Mammary microvascular endothelial cell (primary cell): Measurements from ENCODE around the gene ZNF362. TPM values are rescaled to one million over a fixed set of nuclear protein-coding genes. Genes with fewer than 3 reads are reported as not detected.

Source experiments
- total RNA-seq: library from RNA; depleted of rRNA; stranded (reverse); fragments of >200 nt; gene quantifications from 2 replicates; pipeline ENCODE4 v1.2.3, GENCODE V29; 2015

ZNF362 gene, protein sequence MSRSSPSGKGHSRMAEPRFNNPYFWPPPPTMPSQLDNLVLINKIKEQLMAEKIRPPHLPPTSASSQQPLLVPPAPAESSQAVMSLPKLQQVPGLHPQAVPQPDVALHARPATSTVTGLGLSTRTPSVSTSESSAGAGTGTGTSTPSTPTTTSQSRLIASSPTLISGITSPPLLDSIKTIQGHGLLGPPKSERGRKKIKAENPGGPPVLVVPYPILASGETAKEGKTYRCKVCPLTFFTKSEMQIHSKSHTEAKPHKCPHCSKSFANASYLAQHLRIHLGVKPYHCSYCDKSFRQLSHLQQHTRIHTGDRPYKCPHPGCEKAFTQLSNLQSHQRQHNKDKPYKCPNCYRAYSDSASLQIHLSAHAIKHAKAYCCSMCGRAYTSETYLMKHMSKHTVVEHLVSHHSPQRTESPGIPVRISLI
- total RNA-seq: 9.3 and 14.6 TPM in 2 replicates

DNA sequence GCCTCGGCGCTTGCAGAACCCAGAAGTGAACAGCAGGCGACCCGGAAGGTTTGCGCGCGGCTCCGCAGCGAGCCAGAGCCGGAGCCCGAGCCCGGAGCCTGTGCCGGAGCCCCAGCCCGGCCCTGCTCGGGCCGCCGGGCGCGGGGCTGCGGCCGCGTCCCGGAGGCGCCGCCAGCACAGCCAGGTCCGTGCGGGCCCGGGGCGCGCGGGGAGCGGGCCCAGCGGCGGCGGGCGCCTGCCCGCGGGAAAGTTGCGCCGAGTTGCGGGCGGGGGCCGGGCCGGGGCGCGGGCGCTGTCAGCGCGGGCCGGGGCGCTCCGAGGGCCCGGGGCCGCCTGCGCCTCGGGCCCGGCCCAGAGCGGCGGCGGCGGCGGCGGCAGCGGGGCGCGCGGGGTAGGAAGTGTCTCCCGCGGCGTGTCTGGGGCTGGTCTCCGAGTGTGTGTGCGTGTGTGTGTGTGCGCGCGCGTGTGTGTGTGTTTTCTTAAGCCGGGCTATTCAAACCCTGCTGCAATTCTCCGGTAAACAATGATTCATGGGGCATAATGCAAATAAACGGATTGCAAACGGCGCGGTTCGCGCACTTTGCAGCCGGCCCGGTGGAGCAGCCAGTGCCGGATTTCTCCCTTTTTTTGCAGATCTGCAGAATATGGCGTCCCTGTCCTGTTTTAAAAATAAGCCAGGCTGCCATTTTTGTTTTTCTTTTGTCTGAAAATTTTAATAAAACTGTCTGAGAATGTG is at the start of gene ZNF362:
Gene ZNF362 (plus strand): TSS at position 22 of the 736 bp plus-strand sequence. CDS start 14,083 bp downstream, outside the sequence.

DNA sequence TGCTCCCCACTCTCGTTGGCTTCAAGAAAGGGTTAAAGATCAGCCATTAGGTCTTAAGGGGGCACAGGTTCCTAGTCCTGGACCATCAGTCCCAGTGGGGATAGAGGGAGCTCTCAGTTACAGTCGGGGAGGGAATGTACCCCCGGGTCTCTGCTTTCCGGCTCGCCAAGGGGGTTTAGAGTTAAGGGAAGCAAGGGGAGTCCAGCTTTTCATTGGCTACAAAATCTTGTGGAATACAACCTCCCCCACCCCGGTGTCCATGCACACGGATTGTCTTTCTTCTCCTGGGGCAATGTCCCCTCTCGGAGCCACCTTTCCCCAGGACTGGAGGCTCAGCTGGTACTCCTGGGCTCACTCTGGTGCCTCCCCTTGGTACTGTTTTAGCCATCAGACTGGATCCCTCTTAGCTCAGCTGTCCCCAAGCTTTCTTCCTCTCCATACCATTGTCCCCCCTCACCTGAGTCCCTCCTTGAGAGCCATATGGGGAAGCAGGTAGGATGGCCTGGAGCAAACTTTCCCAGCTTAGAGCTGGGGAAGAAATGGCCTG is 64.4 kb downstream of the ZNF362 start, which contains the start of gene A3GALT2:
Gene A3GALT2 (minus strand): TSS at position 480 of the 547 bp plus-strand sequence. CDS start 0 bp downstream, at position 480.

Other genes with a start within 250 kb of the ZNF362 start
- gene AK2, start 219.6 kb upstream of the ZNF362 start, total RNA-seq: 138 and 147 TPM in 2 replicates
- 0.47 and 1.9 TPM in 2 replicates for gene AZIN2, start 175.3 kb upstream of the ZNF362 start, total RNA-seq
- 3.6 TPM in 2 replicates for gene TRIM62, start 74.4 kb upstream of the ZNF362 start, total RNA-seq
- not detected in 2 replicates for gene A3GALT2, start 64.6 kb downstream of the ZNF362 start, total RNA-seq
- 99.5 and 101 TPM in 2 replicates for gene PHC2, start 174.6 kb downstream of the ZNF362 start, total RNA-seq
- 2.7 and 5.0 TPM in 2 replicates for gene ZSCAN20, start 216.2 kb downstream of the ZNF362 start, total RNA-seq